ENCODE measurements around the gene GPR183. TPM values are rescaled to one million over a fixed set of nuclear protein-coding genes. Genes with fewer than 3 reads are reported as not detected.
A peak's percentile ranks its signal among the peaks of the same experiment; 100 is the strongest.

The GPR183 gene
- total RNA-seq, 1 donor from 2014 or later, result 4.9 TPM

DNA sequence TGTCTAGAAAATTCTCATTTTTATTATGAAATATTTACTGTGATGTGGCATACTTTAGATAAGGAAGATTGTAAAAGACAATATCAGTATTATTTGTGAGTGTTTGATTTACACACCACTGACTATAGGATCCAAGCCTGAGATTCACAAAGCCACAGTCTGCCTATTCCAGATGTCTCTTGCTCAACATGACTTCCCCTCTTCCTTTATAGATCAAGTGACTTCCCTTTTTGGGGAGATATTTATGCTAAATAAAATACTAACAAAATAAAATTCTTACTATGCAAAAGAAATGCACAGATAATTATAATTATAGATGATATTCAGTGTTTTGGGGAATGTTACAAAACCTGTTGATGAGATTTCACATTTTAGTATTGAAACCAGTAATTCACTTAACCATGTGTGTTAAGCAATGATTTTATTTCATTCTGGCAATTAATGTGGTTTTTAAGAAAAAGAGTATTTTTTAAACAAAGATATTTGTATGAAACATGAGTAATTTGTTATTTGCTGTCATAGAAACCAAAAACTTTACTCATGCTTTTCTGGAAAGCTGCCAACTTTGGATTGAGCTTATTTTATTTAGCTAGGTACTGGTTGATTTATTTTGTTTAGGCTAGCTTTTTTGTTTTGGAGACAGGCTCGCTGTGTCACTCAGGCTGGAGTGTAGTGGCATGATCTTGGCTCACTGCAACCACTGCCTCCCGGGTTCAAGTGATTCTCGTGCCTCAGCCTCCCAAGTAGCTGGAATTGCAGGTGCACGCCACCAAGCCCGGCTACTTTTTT is 13.7 kb upstream of the GPR183 start:
- no peaks in the 10 kb centered on the region for H3K79me2 ChIP-seq (ENCODE audit: insufficient read depth, low read length)
- Mint-ChIP-seq H3K4me1 (ENCODE audit: low read depth, unreplicated experiment) (peaks cover 31% of the 10 kb centered on the region), H3K27ac (ENCODE audit: unreplicated experiment) (no peak overlapping the region), H3K4me3 (ENCODE audit: unreplicated experiment) (no peak overlapping the region), H3K36me3 (ENCODE audit: low read depth, unreplicated experiment) (peaks cover 15% of the 10 kb centered on the region), H3K9me3 (ENCODE audit: unreplicated experiment) (no peaks in the 10 kb centered on the region), H3K27me3 (ENCODE audit: low read depth, unreplicated experiment) (no peaks in the 10 kb centered on the region)
- DNase-seq (ENCODE audit: low read depth) (peak; percentile 81), FAIRE-seq (no peak)
- TF ChIP-seq, protein P1, sequence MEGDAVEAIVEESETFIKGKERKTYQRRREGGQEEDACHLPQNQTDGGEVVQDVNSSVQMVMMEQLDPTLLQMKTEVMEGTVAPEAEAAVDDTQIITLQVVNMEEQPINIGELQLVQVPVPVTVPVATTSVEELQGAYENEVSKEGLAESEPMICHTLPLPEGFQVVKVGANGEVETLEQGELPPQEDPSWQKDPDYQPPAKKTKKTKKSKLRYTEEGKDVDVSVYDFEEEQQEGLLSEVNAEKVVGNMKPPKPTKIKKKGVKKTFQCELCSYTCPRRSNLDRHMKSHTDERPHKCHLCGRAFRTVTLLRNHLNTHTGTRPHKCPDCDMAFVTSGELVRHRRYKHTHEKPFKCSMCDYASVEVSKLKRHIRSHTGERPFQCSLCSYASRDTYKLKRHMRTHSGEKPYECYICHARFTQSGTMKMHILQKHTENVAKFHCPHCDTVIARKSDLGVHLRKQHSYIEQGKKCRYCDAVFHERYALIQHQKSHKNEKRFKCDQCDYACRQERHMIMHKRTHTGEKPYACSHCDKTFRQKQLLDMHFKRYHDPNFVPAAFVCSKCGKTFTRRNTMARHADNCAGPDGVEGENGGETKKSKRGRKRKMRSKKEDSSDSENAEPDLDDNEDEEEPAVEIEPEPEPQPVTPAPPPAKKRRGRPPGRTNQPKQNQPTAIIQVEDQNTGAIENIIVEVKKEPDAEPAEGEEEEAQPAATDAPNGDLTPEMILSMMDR (IDR thresholded peaks at IDR 0.05; ENCODE audit: insufficient read depth, low read depth, low read length), result no peak
- no peak for TF ChIP-seq EZH2 (IDR thresholded peaks at IDR 0.05; ENCODE audit: insufficient read depth, low read length)
- H3K4me2 ChIP-seq (ENCODE audit: low read length), result peak overlapping the region; percentile 14
- H3K4me3 ChIP-seq (ENCODE audit: insufficient read depth, low read depth, low read length), result no peak overlapping the region
- peaks cover 4% of the 10 kb centered on the region for H4K20me1 ChIP-seq (ENCODE audit: insufficient read depth, low read length)
- H3K36me3 ChIP-seq (ENCODE audit: insufficient read depth, low read length), result no peaks in the 10 kb centered on the region
- no peaks in the 10 kb centered on the region for H3K27me3 ChIP-seq (ENCODE audit: insufficient read depth, low read length)
- no peaks in the 10 kb centered on the region for H3K9me3 ChIP-seq (ENCODE audit: insufficient read depth, low read depth, low read length)
- peaks cover 44% of the 10 kb centered on the region for H3K4me1 ChIP-seq (ENCODE audit: insufficient read depth, low read length)
- no peak overlapping the region for H2AFZ ChIP-seq (ENCODE audit: low read depth, low read length)
- peak overlapping the region; percentile 72 for H3K27ac ChIP-seq (ENCODE audit: low read depth, low read length)
- peak overlapping the region; percentile 34 for H3K9ac ChIP-seq (ENCODE audit: low read length)

DNA sequence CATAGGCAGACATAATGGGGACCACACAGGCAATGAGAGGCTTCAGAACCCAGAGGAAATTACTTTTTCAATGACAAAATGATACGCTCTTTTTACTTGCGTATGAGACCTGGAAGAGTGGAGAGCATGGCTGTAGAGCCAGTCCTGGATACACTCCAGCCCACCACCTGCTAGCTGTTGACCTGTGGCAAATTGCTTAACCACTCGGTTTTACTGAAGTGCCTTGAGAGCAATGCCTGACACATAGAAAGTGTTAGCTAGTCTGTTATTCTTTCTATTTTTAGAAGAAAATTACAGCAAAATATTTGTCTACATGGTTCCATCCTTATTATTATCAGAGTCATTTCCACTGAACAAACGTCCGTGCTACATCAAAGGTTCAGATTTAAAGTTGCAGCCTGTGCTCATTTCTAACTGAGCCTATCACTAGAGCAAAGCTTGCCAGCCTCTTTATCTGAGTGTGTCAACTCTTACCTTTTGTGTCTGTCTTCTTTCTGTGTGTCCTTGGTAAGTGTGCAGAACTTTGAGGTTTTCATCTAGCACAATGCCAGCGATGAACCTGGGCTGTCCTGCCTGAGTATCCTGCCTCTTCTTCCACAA is 9.6 kb upstream of the GPR183 start:
- peaks cover 18% of the 10 kb centered on the region for H3K36me3 Mint-ChIP-seq (ENCODE audit: low read depth, unreplicated experiment)
- Histone ChIP-seq H3K9ac (ENCODE audit: low read length) (no peak overlapping the region), H3K27me3 (ENCODE audit: insufficient read depth, low read length) (no peaks in the 10 kb centered on the region), H3K4me2 (ENCODE audit: low read length) (no peak overlapping the region), H3K27ac (ENCODE audit: low read depth, low read length) (no peak overlapping the region), H4K20me1 (ENCODE audit: insufficient read depth, low read length) (no peaks in the 10 kb centered on the region), H3K36me3 (ENCODE audit: insufficient read depth, low read length) (no peaks in the 10 kb centered on the region), H3K4me3 (ENCODE audit: insufficient read depth, low read depth, low read length) (no peak overlapping the region), H2AFZ (ENCODE audit: low read depth, low read length) (no peak overlapping the region), H3K4me1 (ENCODE audit: insufficient read depth, low read length) (peaks cover 35% of the 10 kb centered on the region), H3K9me3 (ENCODE audit: insufficient read depth, low read depth, low read length) (no peaks in the 10 kb centered on the region), H3K79me2 (ENCODE audit: insufficient read depth, low read length) (peaks cover 4% of the 10 kb centered on the region)
- H3K27ac Mint-ChIP-seq (ENCODE audit: unreplicated experiment), result peak overlapping the region; percentile 36
- peaks cover 27% of the 10 kb centered on the region for H3K4me1 Mint-ChIP-seq (ENCODE audit: low read depth, unreplicated experiment)
- DNase-seq (ENCODE audit: low read depth), result peak; percentile 65
- FAIRE-seq, result no peak
- H3K4me3 Mint-ChIP-seq (ENCODE audit: unreplicated experiment), result no peak overlapping the region
- TF ChIP-seq EZH2 (IDR thresholded peaks at IDR 0.05; ENCODE audit: insufficient read depth, low read length), result no peak
- TF ChIP-seq, protein P1 (IDR thresholded peaks at IDR 0.05; ENCODE audit: insufficient read depth, low read depth, low read length), result no peak
- H3K9me3 Mint-ChIP-seq (ENCODE audit: unreplicated experiment), result no peaks in the 10 kb centered on the region
- no peaks in the 10 kb centered on the region for H3K27me3 Mint-ChIP-seq (ENCODE audit: low read depth, unreplicated experiment)

DNA sequence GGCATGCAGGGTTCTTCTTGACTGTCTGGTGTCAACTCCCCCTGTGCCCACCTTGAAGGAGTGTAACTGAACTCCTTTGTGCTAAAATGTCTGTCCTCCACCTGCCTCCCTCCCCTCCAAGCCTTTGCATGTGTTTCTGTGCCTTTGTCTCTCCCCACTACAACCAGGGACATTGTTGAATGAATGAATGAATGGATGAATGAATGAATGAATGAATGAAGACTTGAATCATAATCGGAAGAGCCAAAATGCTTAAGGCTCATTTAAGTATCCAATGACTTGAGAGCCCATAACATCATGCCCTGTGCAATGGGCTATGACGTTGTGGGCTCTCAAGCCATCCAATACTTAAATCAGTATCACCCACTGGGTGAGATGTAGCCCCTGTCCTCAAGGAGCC is 9.0 kb upstream of the GPR183 start:
- no peaks in the 10 kb centered on the region for H3K9me3 Mint-ChIP-seq (ENCODE audit: unreplicated experiment)
- Histone ChIP-seq H3K27ac (ENCODE audit: low read depth, low read length) (no peak overlapping the region), H3K4me1 (ENCODE audit: insufficient read depth, low read length) (peaks cover 35% of the 10 kb centered on the region), H3K9me3 (ENCODE audit: insufficient read depth, low read depth, low read length) (no peaks in the 10 kb centered on the region), H3K79me2 (ENCODE audit: insufficient read depth, low read length) (peaks cover 5% of the 10 kb centered on the region), H3K4me3 (ENCODE audit: insufficient read depth, low read depth, low read length) (no peak overlapping the region), H4K20me1 (ENCODE audit: insufficient read depth, low read length) (peaks cover 1% of the 10 kb centered on the region), H3K36me3 (ENCODE audit: insufficient read depth, low read length) (no peaks in the 10 kb centered on the region), H2AFZ (ENCODE audit: low read depth, low read length) (no peak overlapping the region), H3K9ac (ENCODE audit: low read length) (no peak overlapping the region), H3K27me3 (ENCODE audit: insufficient read depth, low read length) (no peaks in the 10 kb centered on the region), H3K4me2 (ENCODE audit: low read length) (no peak overlapping the region)
- DNase-seq (ENCODE audit: low read depth) (no peak), FAIRE-seq (no peak)
- peaks cover 25% of the 10 kb centered on the region for H3K4me1 Mint-ChIP-seq (ENCODE audit: low read depth, unreplicated experiment)
- H3K4me3 Mint-ChIP-seq (ENCODE audit: unreplicated experiment), result no peak overlapping the region
- peaks cover 18% of the 10 kb centered on the region for H3K36me3 Mint-ChIP-seq (ENCODE audit: low read depth, unreplicated experiment)
- no peak overlapping the region for H3K27ac Mint-ChIP-seq (ENCODE audit: unreplicated experiment)
- no peaks in the 10 kb centered on the region for H3K27me3 Mint-ChIP-seq (ENCODE audit: low read depth, unreplicated experiment)
- TF ChIP-seq, protein P1 (IDR thresholded peaks at IDR 0.05; ENCODE audit: insufficient read depth, low read depth, low read length), result no peak
- no peak for TF ChIP-seq EZH2 (IDR thresholded peaks at IDR 0.05; ENCODE audit: insufficient read depth, low read length)
